ENCODE results near the gene ARSB.

- no peak for TF ChIP-seq CTCF (IDR thresholded peaks at IDR 0.05)
- TF ChIP-seq POLR2A (IDR thresholded peaks at IDR 0.05) = no peak
Measured at GRCh38 chr5:78797936-78798672, 187.0 kb downstream of the ARSB start.
